A549 treated with CORT108297 at 1 μM for 4 hours (cell line): ENCODE data around the gene SIRT5. TPM values are rescaled to one million over a fixed set of nuclear protein-coding genes. Genes with fewer than 3 reads are reported as not detected.

Experiments used
- total RNA-seq: library from RNA; stranded (reverse); fragments of 200-300 nt; extraction: Qiagen RNA extraction; gene quantifications from 5 replicates; pipeline ENCODE4 v1.2.3, GENCODE V29; 2022

The SIRT5 gene
- total RNA-seq = 3.6 to 4.4 TPM (median 4.0 TPM) in 5 replicates

GRCh38 chr6:13574571-13575376 is at the start of gene SIRT5:
Gene SIRT5 (plus strand): TSS chr6:13574601. CDS start chr6:13584111, 9,510 bp downstream.

GRCh38 chr6:13614926-13615791 is 40.8 kb downstream of the SIRT5 start, which contains the start of gene NOL7:
Gene NOL7 (plus strand): TSS chr6:13615335. CDS start chr6:13615359, 24 bp downstream.

Other genes starting within 250 kb of the SIRT5 start
- gene TBC1D7, start 246.1 kb upstream of the SIRT5 start, total RNA-seq = 31.9 to 37.1 TPM (median 34.0 TPM) in 5 replicates
- 1.6 to 2.0 TPM (median 1.8 TPM) in 5 replicates for gene GFOD1, start 87.0 kb upstream of the SIRT5 start, total RNA-seq
- gene NOL7, start 40.7 kb downstream of the SIRT5 start, total RNA-seq = 67.9 to 81.4 TPM (median 71.3 TPM) in 5 replicates
- 11.2 to 16.1 TPM (median 12.9 TPM) in 5 replicates for gene RANBP9, start 137.2 kb downstream of the SIRT5 start, total RNA-seq
- gene MCUR1, start 240.0 kb downstream of the SIRT5 start, total RNA-seq = 8.8 to 15.5 TPM (median 13.9 TPM) in 5 replicates